Measurements from ENCODE around the gene NSG2.

- TF ChIP-seq CTCF (IDR thresholded peaks at IDR 0.05) (no peak), POLR2A (IDR thresholded peaks at IDR 0.05) (no peak)
Measured at GRCh38 chr5:174151599-174152181, 106.2 kb downstream of the NSG2 start.
